Tibial artery (tissue), 4 donors: ENCODE measurements around the gene SUCO.

Source experiments
- DNase-seq, 2 donors: peaks; one replicate each; pipeline ENCODE4 v3.0.0-alpha.2; 2019
- H3K27ac ChIP-seq, 2 donors: fragments of 200-600 bp; sonication (generic) in 1 of 2; 1 replicate in 1 of 2; 2 replicates in 1 of 2; pipeline ENCODE4 v1.5.1; 2018 to 2019; ENCODE audit warnings: mild to moderate bottlenecking in 1 of 2
- H3K27me3 ChIP-seq, 2 donors: fragments of 200-600 bp; sonication (generic) in 1 of 2; one replicate each; pipeline versions ENCODE4 v1.5.1 to v1.6.0; 2016 to 2019
- H3K36me3 ChIP-seq, 3 donors: fragments of 200-600 bp; sonication (generic) in 2 of 3; one replicate each; pipeline ENCODE4 v1.5.1; 2016 to 2019; ENCODE audit warnings: mild to moderate bottlenecking in 2 of 3
- H3K4me1 ChIP-seq, 4 donors: fragments of 200-600 bp; sonication (generic) in 2 of 4; 1 replicate in 3 of 4; 2 replicates in 1 of 4; pipeline ENCODE4 v1.5.1; 2016 to 2019
- H3K4me3 ChIP-seq, 2 donors: fragments of 200-600 bp; sonication (generic) in 1 of 2; 1 replicate in 1 of 2; 2 replicates in 1 of 2; pipeline ENCODE4 v1.5.1; 2018 to 2019; ENCODE audit warnings: mild to moderate bottlenecking in 2 of 2
- H3K9me3 ChIP-seq, 3 donors: fragments of 200-600 bp; sonication (generic) in 1 of 3; one replicate each; pipeline ENCODE4 v1.5.1; 2016 to 2019
- CTCF ChIP-seq, 2 experiments: fragments of 200-600 bp in 1 of 2; fragments of 450-650 bp in 1 of 2; IDR thresholded peaks; one replicate each; pipeline ENCODE4 v1.5.1; 2017 to 2019; ENCODE audit warnings: antibody characterized with exemption in 2 of 2, mild to moderate bottlenecking in 1 of 2, moderate library complexity in 1 of 2
- intact Hi-C: fragments of 100-400 bp; cut with DNase I; formaldehyde crosslinking; loops from one replicate; pipeline ENCODE4 v1.15.0; 2023; ENCODE audit warnings: low total_unique reads

The SUCO gene

GRCh38 chr1:172561252-172561651 is 28.3 kb downstream of the SUCO start:
- no peak for TF ChIP-seq CTCF (IDR thresholded peaks at IDR 0.05)
- H3K36me3 ChIP-seq = peaks cover 12 to 51% (median 43%) of the 10 kb centered on the region in 3 donors
- no peaks in the 10 kb centered on the region for H3K9me3 ChIP-seq
- intact Hi-C loops = no loop called here
- no peak overlapping the region for H3K27ac ChIP-seq
- H3K4me3 ChIP-seq = no peak overlapping the region
- H3K27me3 ChIP-seq = no peaks in the 10 kb centered on the region
- DNase-seq = no peak
- no peaks in the 10 kb centered on the region for H3K4me1 ChIP-seq

GRCh38 chr1:172566196-172566997 is 33.4 kb downstream of the SUCO start:
- TF ChIP-seq CTCF (IDR thresholded peaks at IDR 0.05) = no peak
- intact Hi-C loops = no loop called here
- no peak overlapping the region for H3K27ac ChIP-seq
- peaks cover 19 to 67% (median 51%) of the 10 kb centered on the region in 3 donors for H3K36me3 ChIP-seq
- H3K4me1 ChIP-seq = no peaks in the 10 kb centered on the region
- H3K4me3 ChIP-seq = no peak overlapping the region
- no peaks in the 10 kb centered on the region for H3K9me3 ChIP-seq
- DNase-seq = no peak
- H3K27me3 ChIP-seq = no peaks in the 10 kb centered on the region

- no peak overlapping the region for H3K27ac ChIP-seq
- H3K4me1 ChIP-seq = no peaks in the 10 kb centered on the region
- intact Hi-C loops = no loop called here
- no peaks in the 10 kb centered on the region for H3K27me3 ChIP-seq
- H3K9me3 ChIP-seq = no peaks in the 10 kb centered on the region
- no peak for TF ChIP-seq CTCF (IDR thresholded peaks at IDR 0.05)
- no peak overlapping the region for H3K4me3 ChIP-seq
- DNase-seq = no peak
- peaks cover 19 to 61% (median 40%) of the 10 kb centered on the region in 3 donors for H3K36me3 ChIP-seq
Observed at GRCh38 chr1:172567720-172568119, 34.8 kb downstream of the SUCO start.

- intact Hi-C loops = no loop called here
- H3K4me3 ChIP-seq = no peak overlapping the region
- no peaks in the 10 kb centered on the region for H3K27me3 ChIP-seq
- DNase-seq = no peak
- no peak overlapping the region for H3K27ac ChIP-seq
- H3K9me3 ChIP-seq = no peaks in the 10 kb centered on the region
- peaks cover 22 to 41% (median 35%) of the 10 kb centered on the region in 3 donors for H3K36me3 ChIP-seq
- TF ChIP-seq CTCF (IDR thresholded peaks at IDR 0.05) = no peak
- H3K4me1 ChIP-seq = no peaks in the 10 kb centered on the region
Observed at GRCh38 chr1:172574080-172574479, 41.1 kb downstream of the SUCO start.

- TF ChIP-seq CTCF (IDR thresholded peaks at IDR 0.05) = no peak
- peaks cover 16 to 28% (median 18%) of the 10 kb centered on the region in 3 donors for H3K36me3 ChIP-seq
Observed at GRCh38 chr1:172578586-172578985, 45.6 kb downstream of the SUCO start.

More at GRCh38 chr1:172578586-172578985, 45.6 kb downstream of the SUCO start:
- H3K27me3 ChIP-seq = no peaks in the 10 kb centered on the region
- no peak for DNase-seq
- no peaks in the 10 kb centered on the region for H3K4me1 ChIP-seq
- H3K4me3 ChIP-seq = no peak overlapping the region
- H3K9me3 ChIP-seq = no peaks in the 10 kb centered on the region
- intact Hi-C loops = no loop called here
- H3K27ac ChIP-seq = no peak overlapping the region
